ENCODE results near the gene GZMA.
A peak's percentile ranks its signal among the peaks of the same experiment; 100 is the strongest.
"Not testable (repeated sequence)": the region's sequence is repeated elsewhere in the genome, so short reads cannot be mapped to it uniquely, and the experiment has no call there.

Gene GZMA

GRCh38 chr5:55102348-55102747 is at the start of gene GZMA:
TSS of gene GZMA (plus strand) at chr5:55102646. CDS start at chr5:55102683, 37 bp downstream.
- DNase-seq (peak; percentile 12 to 29), ATAC-seq (peak; percentile 82)
- peak within 1 kb of the TSS; percentile 75 to 79 for H3K4me3 Mint-ChIP-seq
- H3K9me3 Mint-ChIP-seq = peaks cover 13 to 32% of the 10 kb centered on the region in 2 donors
- H3K27me3 Mint-ChIP-seq = peaks cover 34% of the 10 kb centered on the region
- peak within 1 kb of the TSS; percentile 76 to 77 for H3K27ac Mint-ChIP-seq
- H3K4me1 Mint-ChIP-seq = peaks cover 66% of the 10 kb centered on the region

- DNase-seq = no peak
- no peak for ATAC-seq
- Mint-ChIP-seq H3K9me3 (peaks cover 17 to 26% of the 10 kb centered on the region in 2 donors), H3K27ac (no peak overlapping the region), H3K4me1 (peaks cover 2% of the 10 kb centered on the region), H3K27me3 (no peaks in the 10 kb centered on the region), H3K4me3 (no peak overlapping the region)
These were observed 47.3 kb upstream of the GZMA start for GRCh38 chr5:55055183-55055582.

- Mint-ChIP-seq H3K9me3 (peaks cover 0 to 12% of the 10 kb centered on the region in 2 donors), H3K4me1 (peaks cover 68% of the 10 kb centered on the region), H3K27ac (peak overlapping the region; percentile 75 to 90), H3K4me3 (peak overlapping the region; percentile 73 to 78), H3K27me3 (no peaks in the 10 kb centered on the region)
- ATAC-seq (peak; percentile 93), DNase-seq (peak; percentile 49 to 70)
These were observed 40.2 kb upstream of the GZMA start for GRCh38 chr5:55062039-55062779.

- Mint-ChIP-seq H3K4me1 (peaks cover 69% of the 10 kb centered on the region), H3K27ac (no peak overlapping the region), H3K4me3 (no peak overlapping the region), H3K9me3 (peaks cover 0 to 12% of the 10 kb centered on the region in 2 donors), H3K27me3 (no peaks in the 10 kb centered on the region)
- DNase-seq = no peak
- no peak for ATAC-seq
These were observed 39.1 kb upstream of the GZMA start for GRCh38 chr5:55063220-55063863.

- H3K9me3 Mint-ChIP-seq = peaks cover 0 to 12% of the 10 kb centered on the region in 2 donors
These were observed 38.5 kb upstream of the GZMA start for GRCh38 chr5:55063899-55064298.

GRCh38 chr5:55064523-55064922 is 37.9 kb upstream of the GZMA start:
- H3K4me1 Mint-ChIP-seq = peaks cover 72% of the 10 kb centered on the region
- DNase-seq = no peak
- peak; percentile 25 for ATAC-seq
- no peak overlapping the region for H3K27ac Mint-ChIP-seq
- no peaks in the 10 kb centered on the region for H3K27me3 Mint-ChIP-seq
- peaks cover under 1 to 12% of the 10 kb centered on the region in 2 donors for H3K9me3 Mint-ChIP-seq
- no peak overlapping the region for H3K4me3 Mint-ChIP-seq

More at GRCh38 chr5:55063899-55064298, 38.5 kb upstream of the GZMA start:
- no peaks in the 10 kb centered on the region for H3K27me3 Mint-ChIP-seq
- DNase-seq = no peak
- H3K4me1 Mint-ChIP-seq = peaks cover 69% of the 10 kb centered on the region
- no peak for ATAC-seq
- H3K4me3 Mint-ChIP-seq = no peak overlapping the region
- no peak overlapping the region for H3K27ac Mint-ChIP-seq

- ATAC-seq (no peak), DNase-seq (no peak)
- Mint-ChIP-seq H3K27me3 (no peaks in the 10 kb centered on the region), H3K4me1 (peaks cover 69% of the 10 kb centered on the region), H3K27ac (no peak overlapping the region), H3K9me3 (peaks cover 0 to 5% of the 10 kb centered on the region in 2 donors), H3K4me3 (no peak overlapping the region)
These were observed 36.2 kb upstream of the GZMA start for GRCh38 chr5:55066277-55066676.

GRCh38 chr5:55070968-55071367 is 31.5 kb upstream of the GZMA start:
- Mint-ChIP-seq H3K4me3 (peak overlapping the region in 1 of 2 donors; percentile 1), H3K9me3 (peaks cover 0 to 5% of the 10 kb centered on the region in 2 donors), H3K4me1 (peaks cover 54% of the 10 kb centered on the region), H3K27ac (no peak overlapping the region), H3K27me3 (no peaks in the 10 kb centered on the region)
- no peak for DNase-seq
- ATAC-seq = peak; percentile 39

GRCh38 chr5:55071413-55071812 is 31.0 kb upstream of the GZMA start:
- Mint-ChIP-seq H3K27me3 (no peaks in the 10 kb centered on the region), H3K9me3 (peaks cover 0 to 5% of the 10 kb centered on the region in 2 donors), H3K4me3 (no peak overlapping the region), H3K4me1 (peaks cover 50% of the 10 kb centered on the region), H3K27ac (no peak overlapping the region)
- DNase-seq = no peak
- no peak for ATAC-seq

- H3K27me3 Mint-ChIP-seq = no peaks in the 10 kb centered on the region
- peaks cover 0 to 5% of the 10 kb centered on the region in 2 donors for H3K9me3 Mint-ChIP-seq
- peak overlapping the region; percentile 40 to 45 for H3K27ac Mint-ChIP-seq
- peak in 1 of 2 donors; percentile 14 for DNase-seq
- peak overlapping the region; percentile 41 to 61 for H3K4me3 Mint-ChIP-seq
- peak; percentile 96 for ATAC-seq
- peaks cover 41% of the 10 kb centered on the region for H3K4me1 Mint-ChIP-seq
These were observed 29.8 kb upstream of the GZMA start for GRCh38 chr5:55072666-55073065.

GRCh38 chr5:55073211-55073610 is 29.2 kb upstream of the GZMA start:
- Mint-ChIP-seq H3K9me3 (peaks cover under 1 to 8% of the 10 kb centered on the region in 2 donors), H3K27ac (peak overlapping the region in 1 of 2 donors; percentile 8), H3K4me3 (peak overlapping the region in 1 of 2 donors; percentile 41), H3K27me3 (no peaks in the 10 kb centered on the region), H3K4me1 (peaks cover 41% of the 10 kb centered on the region)
- DNase-seq = no peak
- ATAC-seq = peak; percentile 32

- no peak for ATAC-seq
- no peaks in the 10 kb centered on the region for H3K4me1 Mint-ChIP-seq
- H3K27ac Mint-ChIP-seq = no peak overlapping the region
- no peak overlapping the region for H3K4me3 Mint-ChIP-seq
- no peaks in the 10 kb centered on the region for H3K27me3 Mint-ChIP-seq
- peaks cover 31 to 47% of the 10 kb centered on the region in 2 donors for H3K9me3 Mint-ChIP-seq
- no peak for DNase-seq
These were observed 20.9 kb upstream of the GZMA start for GRCh38 chr5:55081541-55081940.

GRCh38 chr5:55089301-55089700 is 13.1 kb upstream of the GZMA start:
- DNase-seq, ATAC-seq, H3K27ac Mint-ChIP-seq, H3K27me3 Mint-ChIP-seq, H3K4me3 Mint-ChIP-seq: not testable (repeated sequence)
- peaks cover 12% of the 10 kb centered on the region for H3K4me1 Mint-ChIP-seq
- peaks cover 15 to 25% of the 10 kb centered on the region in 2 donors for H3K9me3 Mint-ChIP-seq

- Mint-ChIP-seq H3K9me3 (peaks cover 8 to 11% of the 10 kb centered on the region in 2 donors), H3K4me1 (peaks cover 20% of the 10 kb centered on the region)
- H3K27ac Mint-ChIP-seq, DNase-seq, ATAC-seq, H3K4me3 Mint-ChIP-seq, H3K27me3 Mint-ChIP-seq: not testable (repeated sequence)
These were observed 11.4 kb upstream of the GZMA start for GRCh38 chr5:55091011-55091410.

- Mint-ChIP-seq H3K27me3 (peaks cover 14% of the 10 kb centered on the region), H3K27ac (peak overlapping the region in 1 of 2 donors; percentile 34), H3K9me3 (peaks cover 15 to 32% of the 10 kb centered on the region in 2 donors), H3K4me1 (peaks cover 62% of the 10 kb centered on the region), H3K4me3 (peak overlapping the region; percentile 48 to 64)
- ATAC-seq (peak; percentile 87), DNase-seq (peak in 1 of 2 donors; percentile 24)
These were observed 6.3 kb upstream of the GZMA start for GRCh38 chr5:55096182-55096581.

GRCh38 chr5:55096861-55097260 is 5.6 kb upstream of the GZMA start:
- DNase-seq = peak in 1 of 2 donors; percentile 15
- H3K4me3 Mint-ChIP-seq = peak overlapping the region in 1 of 2 donors; percentile 18
- H3K27me3 Mint-ChIP-seq = peaks cover 14% of the 10 kb centered on the region
- ATAC-seq = no peak
- H3K9me3 Mint-ChIP-seq = peaks cover 15 to 32% of the 10 kb centered on the region in 2 donors
- H3K27ac Mint-ChIP-seq = no peak overlapping the region
- peaks cover 68% of the 10 kb centered on the region for H3K4me1 Mint-ChIP-seq

All from stimulated activated naive CD8-positive, alpha-beta T cell treated with anti-CD3 and anti-CD28 coated beads, Interleukin-15, amount 100 ng/mL, for 72 hours (primary cell).